ENCODE data around the gene EPN2.

DNA sequence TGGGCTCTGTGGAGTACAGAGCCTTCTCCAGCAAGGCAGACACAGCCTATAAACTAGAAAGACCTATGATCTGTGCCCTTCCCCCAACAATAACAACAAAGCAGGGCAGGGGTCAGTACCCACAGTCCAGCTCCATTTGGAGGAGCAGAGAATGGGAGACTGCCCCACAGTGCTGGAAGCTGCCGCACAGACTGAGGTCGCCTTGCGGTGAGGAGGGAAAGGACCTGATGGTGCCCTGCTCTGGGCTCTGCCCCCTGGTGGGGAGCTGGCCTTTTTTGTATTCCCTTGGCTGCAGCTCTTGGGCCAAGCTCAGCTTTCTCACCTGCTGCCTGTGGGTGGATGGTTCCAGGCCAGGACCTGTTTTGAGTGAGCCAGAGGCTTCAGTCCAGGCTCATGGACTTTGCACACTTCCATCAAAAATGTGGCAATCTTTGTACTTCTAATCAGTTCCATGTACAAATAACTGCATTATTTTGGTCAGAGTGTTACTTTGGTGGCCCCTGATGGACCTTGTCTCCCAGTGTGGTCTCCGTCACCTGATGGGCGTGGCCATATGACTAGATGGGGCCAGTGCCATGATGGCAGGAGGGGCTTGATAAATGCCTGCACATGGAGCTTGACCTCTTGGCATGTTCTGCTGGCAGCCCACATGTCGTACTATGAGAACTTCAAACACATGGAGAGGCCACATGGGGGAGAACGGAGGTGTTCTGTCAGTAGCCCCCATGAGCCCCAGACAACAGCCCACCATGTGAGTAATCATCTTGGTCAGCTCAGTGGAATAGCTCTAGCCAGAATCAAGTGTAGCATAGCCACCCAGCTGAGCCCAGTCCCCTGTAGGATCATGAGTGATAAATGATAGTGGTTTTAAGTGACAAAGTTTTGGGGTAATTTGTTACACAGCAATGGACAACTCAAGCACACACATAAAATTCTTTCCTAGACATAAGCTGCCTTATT lies 101.1 kb downstream of the EPN2 start:
- TF ChIP-seq GATA3 (IDR thresholded peaks at IDR 0.05; ENCODE audit: low read depth, low read length) (no peak), GATA2 (IDR thresholded peaks at IDR 0.05; ENCODE audit: low read depth, low read length) (no peak)
